Measurements from ENCODE around the gene POLR2C. TPM values are rescaled to one million over a fixed set of nuclear protein-coding genes. Genes with fewer than 3 reads are reported as not detected.

The POLR2C gene
- total and polyA plus RNA-seq, 2 of the 13 experiments (the other 11 are each of a cell fraction or from before 2014, with no cell fraction given), result 104 to 216 TPM

DNA sequence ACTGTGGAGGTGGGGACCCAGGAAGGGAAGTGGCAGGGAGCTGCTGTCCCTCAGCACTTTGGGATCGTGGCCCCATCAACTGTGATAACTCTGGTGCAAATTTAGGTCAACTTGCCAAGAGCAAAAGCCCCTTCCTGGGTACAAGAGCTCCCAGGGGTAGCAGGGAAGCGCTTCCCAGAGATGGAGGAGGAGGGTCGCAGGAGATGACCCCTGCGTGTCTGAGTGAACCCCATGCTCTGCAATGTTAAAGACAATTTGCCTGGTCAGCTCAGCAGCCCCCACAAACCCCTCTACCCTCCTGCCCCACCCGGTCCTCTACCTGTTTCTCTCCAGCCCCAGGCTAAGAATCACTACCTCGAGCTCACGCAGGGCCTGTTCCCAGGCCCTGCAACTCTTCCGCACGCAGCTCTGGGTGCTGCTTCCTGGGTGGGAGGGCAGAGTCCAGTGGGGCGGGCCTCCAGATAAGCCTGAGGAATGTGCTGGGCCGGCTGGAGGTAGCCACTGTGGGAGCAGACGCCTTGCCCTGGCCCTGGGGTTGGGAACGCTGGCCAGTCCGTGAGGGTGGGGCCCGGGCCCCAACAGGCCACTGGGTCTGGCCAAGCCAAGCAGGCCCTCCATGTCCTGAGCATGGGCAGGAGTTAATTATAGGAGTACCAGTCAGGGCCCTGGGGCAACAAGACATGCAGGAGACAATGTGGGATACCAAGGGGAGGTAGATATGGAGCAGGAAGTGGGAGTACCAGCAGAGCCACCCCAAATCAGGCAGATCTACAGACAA, 17.7 kb downstream of the POLR2C start (continued):
- TF ChIP-seq, protein P1, sequence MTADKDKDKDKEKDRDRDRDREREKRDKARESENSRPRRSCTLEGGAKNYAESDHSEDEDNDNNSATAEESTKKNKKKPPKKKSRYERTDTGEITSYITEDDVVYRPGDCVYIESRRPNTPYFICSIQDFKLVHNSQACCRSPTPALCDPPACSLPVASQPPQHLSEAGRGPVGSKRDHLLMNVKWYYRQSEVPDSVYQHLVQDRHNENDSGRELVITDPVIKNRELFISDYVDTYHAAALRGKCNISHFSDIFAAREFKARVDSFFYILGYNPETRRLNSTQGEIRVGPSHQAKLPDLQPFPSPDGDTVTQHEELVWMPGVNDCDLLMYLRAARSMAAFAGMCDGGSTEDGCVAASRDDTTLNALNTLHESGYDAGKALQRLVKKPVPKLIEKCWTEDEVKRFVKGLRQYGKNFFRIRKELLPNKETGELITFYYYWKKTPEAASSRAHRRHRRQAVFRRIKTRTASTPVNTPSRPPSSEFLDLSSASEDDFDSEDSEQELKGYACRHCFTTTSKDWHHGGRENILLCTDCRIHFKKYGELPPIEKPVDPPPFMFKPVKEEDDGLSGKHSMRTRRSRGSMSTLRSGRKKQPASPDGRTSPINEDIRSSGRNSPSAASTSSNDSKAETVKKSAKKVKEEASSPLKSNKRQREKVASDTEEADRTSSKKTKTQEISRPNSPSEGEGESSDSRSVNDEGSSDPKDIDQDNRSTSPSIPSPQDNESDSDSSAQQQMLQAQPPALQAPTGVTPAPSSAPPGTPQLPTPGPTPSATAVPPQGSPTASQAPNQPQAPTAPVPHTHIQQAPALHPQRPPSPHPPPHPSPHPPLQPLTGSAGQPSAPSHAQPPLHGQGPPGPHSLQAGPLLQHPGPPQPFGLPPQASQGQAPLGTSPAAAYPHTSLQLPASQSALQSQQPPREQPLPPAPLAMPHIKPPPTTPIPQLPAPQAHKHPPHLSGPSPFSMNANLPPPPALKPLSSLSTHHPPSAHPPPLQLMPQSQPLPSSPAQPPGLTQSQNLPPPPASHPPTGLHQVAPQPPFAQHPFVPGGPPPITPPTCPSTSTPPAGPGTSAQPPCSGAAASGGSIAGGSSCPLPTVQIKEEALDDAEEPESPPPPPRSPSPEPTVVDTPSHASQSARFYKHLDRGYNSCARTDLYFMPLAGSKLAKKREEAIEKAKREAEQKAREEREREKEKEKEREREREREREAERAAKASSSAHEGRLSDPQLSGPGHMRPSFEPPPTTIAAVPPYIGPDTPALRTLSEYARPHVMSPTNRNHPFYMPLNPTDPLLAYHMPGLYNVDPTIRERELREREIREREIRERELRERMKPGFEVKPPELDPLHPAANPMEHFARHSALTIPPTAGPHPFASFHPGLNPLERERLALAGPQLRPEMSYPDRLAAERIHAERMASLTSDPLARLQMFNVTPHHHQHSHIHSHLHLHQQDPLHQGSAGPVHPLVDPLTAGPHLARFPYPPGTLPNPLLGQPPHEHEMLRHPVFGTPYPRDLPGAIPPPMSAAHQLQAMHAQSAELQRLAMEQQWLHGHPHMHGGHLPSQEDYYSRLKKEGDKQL (CRISPR knock-in tag; IDR thresholded peaks at IDR 0.05; ENCODE audit: low read depth), result no peak
- TF ChIP-seq HOXA9 (CRISPR knock-in tag; IDR thresholded peaks at IDR 0.05; ENCODE audit: borderline replicate concordance), result no peak
- TF ChIP-seq MYC (CRISPR knock-in tag; IDR thresholded peaks at IDR 0.05; ENCODE audit: borderline replicate concordance), result peak; percentile 64; the same call in 1 of the 2 replicates
- TF ChIP-seq ZSCAN21 (CRISPR knock-in tag; IDR thresholded peaks at IDR 0.05; ENCODE audit: borderline replicate concordance), result peak; percentile 70; the same call in 1 of the 2 replicates
- TF ChIP-seq ARNTL (CRISPR knock-in tag; IDR thresholded peaks at IDR 0.05), result peak; percentile 77
- no peak for TF ChIP-seq ZNF564 (CRISPR knock-in tag; IDR thresholded peaks at IDR 0.05)
- TF ChIP-seq, protein P2, sequence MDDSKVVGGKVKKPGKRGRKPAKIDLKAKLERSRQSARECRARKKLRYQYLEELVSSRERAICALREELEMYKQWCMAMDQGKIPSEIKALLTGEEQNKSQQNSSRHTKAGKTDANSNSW (CRISPR knock-in tag; IDR thresholded peaks at IDR 0.05; ENCODE audit: borderline replicate concordance), result no peak
- TF ChIP-seq ZNF44 (CRISPR knock-in tag; IDR thresholded peaks at IDR 0.05), result no peak
- TF ChIP-seq, protein P3, sequence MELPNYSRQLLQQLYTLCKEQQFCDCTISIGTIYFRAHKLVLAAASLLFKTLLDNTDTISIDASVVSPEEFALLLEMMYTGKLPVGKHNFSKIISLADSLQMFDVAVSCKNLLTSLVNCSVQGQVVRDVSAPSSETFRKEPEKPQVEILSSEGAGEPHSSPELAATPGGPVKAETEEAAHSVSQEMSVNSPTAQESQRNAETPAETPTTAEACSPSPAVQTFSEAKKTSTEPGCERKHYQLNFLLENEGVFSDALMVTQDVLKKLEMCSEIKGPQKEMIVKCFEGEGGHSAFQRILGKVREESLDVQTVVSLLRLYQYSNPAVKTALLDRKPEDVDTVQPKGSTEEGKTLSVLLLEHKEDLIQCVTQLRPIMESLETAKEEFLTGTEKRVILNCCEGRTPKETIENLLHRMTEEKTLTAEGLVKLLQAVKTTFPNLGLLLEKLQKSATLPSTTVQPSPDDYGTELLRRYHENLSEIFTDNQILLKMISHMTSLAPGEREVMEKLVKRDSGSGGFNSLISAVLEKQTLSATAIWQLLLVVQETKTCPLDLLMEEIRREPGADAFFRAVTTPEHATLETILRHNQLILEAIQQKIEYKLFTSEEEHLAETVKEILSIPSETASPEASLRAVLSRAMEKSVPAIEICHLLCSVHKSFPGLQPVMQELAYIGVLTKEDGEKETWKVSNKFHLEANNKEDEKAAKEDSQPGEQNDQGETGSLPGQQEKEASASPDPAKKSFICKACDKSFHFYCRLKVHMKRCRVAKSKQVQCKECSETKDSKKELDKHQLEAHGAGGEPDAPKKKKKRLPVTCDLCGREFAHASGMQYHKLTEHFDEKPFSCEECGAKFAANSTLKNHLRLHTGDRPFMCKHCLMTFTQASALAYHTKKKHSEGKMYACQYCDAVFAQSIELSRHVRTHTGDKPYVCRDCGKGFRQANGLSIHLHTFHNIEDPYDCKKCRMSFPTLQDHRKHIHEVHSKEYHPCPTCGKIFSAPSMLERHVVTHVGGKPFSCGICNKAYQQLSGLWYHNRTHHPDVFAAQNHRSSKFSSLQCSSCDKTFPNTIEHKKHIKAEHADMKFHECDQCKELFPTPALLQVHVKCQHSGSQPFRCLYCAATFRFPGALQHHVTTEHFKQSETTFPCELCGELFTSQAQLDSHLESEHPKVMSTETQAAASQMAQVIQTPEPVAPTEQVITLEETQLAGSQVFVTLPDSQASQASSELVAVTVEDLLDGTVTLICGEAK (IDR thresholded peaks at IDR 0.05), result no peak
- TF ChIP-seq, protein P3 (CRISPR knock-in tag; IDR thresholded peaks at IDR 0.05), result peak; percentile 65; the same call in 1 of the 2 replicates
